ENCODE measurements around the gene SLC24A4. TPM values are rescaled to one million over a fixed set of nuclear protein-coding genes. Genes with fewer than 3 reads are reported as not detected.

Gene SLC24A4
- total and polyA plus RNA-seq, 2 of the 4 experiments (the other 2 are of a cell fraction) = not detected

DNA sequence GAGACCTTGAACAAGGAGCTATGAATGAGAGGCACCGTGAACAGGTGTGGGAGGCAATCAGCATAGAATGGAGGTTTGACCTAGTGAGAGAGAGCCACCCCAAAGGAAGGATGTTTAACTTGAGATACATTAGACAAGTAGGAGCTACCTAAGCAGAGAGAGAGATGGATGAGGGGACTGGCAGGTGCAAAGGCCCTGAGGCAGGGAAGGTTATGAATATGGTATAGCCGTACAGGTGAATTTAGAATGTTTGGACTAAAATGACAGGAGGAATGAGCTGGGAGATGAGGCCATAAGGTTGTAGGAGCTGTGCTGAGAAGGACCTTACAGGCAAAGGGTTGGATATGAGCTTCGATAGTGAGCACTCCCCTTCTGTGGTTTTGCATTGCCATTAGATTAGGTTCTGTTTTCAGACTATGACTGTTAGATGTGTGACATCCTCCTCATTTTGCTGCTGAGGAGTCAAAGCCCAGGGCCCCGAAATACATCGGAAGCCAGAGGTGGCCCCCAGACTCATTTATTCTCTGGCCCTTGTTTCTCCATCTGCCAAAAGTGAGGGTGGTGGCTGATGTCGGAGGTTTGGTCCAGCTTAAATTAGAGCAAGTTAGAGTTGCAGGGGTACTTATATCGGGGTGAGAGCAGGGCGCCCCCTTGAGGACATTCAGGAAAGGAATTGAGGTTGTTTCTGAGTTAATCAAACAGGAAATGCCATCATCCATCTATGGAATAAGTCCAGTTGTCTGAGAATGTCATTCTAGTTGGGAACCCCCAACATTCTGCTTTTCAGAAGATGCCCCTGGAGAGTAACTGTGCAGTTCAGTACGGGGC lies 29.4 kb downstream of the SLC24A4 start:
- Histone ChIP-seq H4K8ac (ENCODE audit: low read depth in 2 of 2, low read length in 2 of 2) (no peak overlapping the region), H3K79me1 (ENCODE audit: low read depth in 1 of 2, low read length in 2 of 2) (no peaks in the 10 kb centered on the region), H2AFZ (replicated peaks; ENCODE audit: low read length, poor library complexity) (no peak overlapping the region), H2BK5ac (ENCODE audit: low read depth, low read length, poor library complexity, severe bottlenecking) (no peak overlapping the region), H2AK9ac (replicated peaks; ENCODE audit: low read depth, low read length, poor library complexity) (no peak overlapping the region), H3K14ac (replicated peaks; ENCODE audit: low read depth, low read length) (no peak overlapping the region), H2AK5ac (ENCODE audit: low read depth, low read length) (no peak overlapping the region), H4K20me1 (ENCODE audit: insufficient read depth, low read length) (no peaks in the 10 kb centered on the region), H2BK20ac (ENCODE audit: low read depth, low read length) (no peak overlapping the region), H3K23ac (ENCODE audit: low read depth, low read length) (no peak overlapping the region), H3K18ac (ENCODE audit: low read depth, low read length) (no peak overlapping the region), H3K4ac (ENCODE audit: low read depth, low read length) (no peak overlapping the region), H3K4me2 (ENCODE audit: low read depth, low read length) (no peak overlapping the region), H3K36me3 (ENCODE audit: control insufficient read depth, insufficient read depth, low read length) (no peaks in the 10 kb centered on the region), H3K4me3 (ENCODE audit: insufficient read depth, low read depth, low read length) (no peak overlapping the region), H4K91ac (ENCODE audit: insufficient read depth, low read depth, low read length) (no peak overlapping the region), H2BK15ac (ENCODE audit: low read depth, low read length) (no peak overlapping the region), H3K4me1 (ENCODE audit: control insufficient read depth, insufficient read depth, low read length) (no peaks in the 10 kb centered on the region), H3K9me1 (ENCODE audit: insufficient read depth, low read length) (no peaks in the 10 kb centered on the region), H3K27ac (ENCODE audit: insufficient read depth, low read length) (no peak overlapping the region), H3K9me3 (ENCODE audit: control insufficient read depth, insufficient read depth, low read length) (no peaks in the 10 kb centered on the region), H2BK120ac (ENCODE audit: low read depth, low read length) (no peak overlapping the region), H3K9ac (ENCODE audit: low read depth, low read length) (no peak overlapping the region), H3K27me3 (ENCODE audit: control insufficient read depth, insufficient read depth, low read length) (peaks cover 28% of the 10 kb centered on the region), H3K56ac (ENCODE audit: extremely low read depth, insufficient read depth, low read length) (no peak overlapping the region), H4K5ac (ENCODE audit: low read depth, low read length) (no peak overlapping the region)
- 73% methylated on average over 3 of the region's 9 CpGs; no CpG with 5 or more reads in 1 of the 2 experiments for WGBS, 2 experiments (ENCODE audit: extremely low coverage in 2 of 2, insufficient read length in 1 of 2)
- ChIA-PET POLR2A (ENCODE audit: unreplicated experiment) (no interaction called here), CTCF (interaction anchor here (1.1 kb wide), 1 partner anchor 15 kb away, joined by 3 read pairs; no protein-coding TSS in a partner anchor)
- in situ Hi-C loops (cut with MboI; ENCODE audit: low sequenced_read_pairs) (no loop called here), dilution Hi-C loops (cut with HindIII; ENCODE audit: low sequenced_read_pairs, unreplicated experiment) (no loop called here), intact Hi-C loops (cut with micrococcal nuclease) (no loop called here)
- no TSS peak for BruUV-seq (replicated peaks)
- DNase-seq (no peak), ATAC-seq (ENCODE audit: low read depth) (no peak)
- no peak for TF ChIP-seq CEBPB (IDR thresholded peaks at IDR 0.05; ENCODE audit: low read depth, low read length)
- TF ChIP-seq, protein P1, sequence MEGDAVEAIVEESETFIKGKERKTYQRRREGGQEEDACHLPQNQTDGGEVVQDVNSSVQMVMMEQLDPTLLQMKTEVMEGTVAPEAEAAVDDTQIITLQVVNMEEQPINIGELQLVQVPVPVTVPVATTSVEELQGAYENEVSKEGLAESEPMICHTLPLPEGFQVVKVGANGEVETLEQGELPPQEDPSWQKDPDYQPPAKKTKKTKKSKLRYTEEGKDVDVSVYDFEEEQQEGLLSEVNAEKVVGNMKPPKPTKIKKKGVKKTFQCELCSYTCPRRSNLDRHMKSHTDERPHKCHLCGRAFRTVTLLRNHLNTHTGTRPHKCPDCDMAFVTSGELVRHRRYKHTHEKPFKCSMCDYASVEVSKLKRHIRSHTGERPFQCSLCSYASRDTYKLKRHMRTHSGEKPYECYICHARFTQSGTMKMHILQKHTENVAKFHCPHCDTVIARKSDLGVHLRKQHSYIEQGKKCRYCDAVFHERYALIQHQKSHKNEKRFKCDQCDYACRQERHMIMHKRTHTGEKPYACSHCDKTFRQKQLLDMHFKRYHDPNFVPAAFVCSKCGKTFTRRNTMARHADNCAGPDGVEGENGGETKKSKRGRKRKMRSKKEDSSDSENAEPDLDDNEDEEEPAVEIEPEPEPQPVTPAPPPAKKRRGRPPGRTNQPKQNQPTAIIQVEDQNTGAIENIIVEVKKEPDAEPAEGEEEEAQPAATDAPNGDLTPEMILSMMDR (conservative IDR thresholded peaks at IDR 0.05; ENCODE audit: low read depth, low read length) = peak; percentile 27; the same call in 1 of the 2 replicates
- TF ChIP-seq, protein P2, sequence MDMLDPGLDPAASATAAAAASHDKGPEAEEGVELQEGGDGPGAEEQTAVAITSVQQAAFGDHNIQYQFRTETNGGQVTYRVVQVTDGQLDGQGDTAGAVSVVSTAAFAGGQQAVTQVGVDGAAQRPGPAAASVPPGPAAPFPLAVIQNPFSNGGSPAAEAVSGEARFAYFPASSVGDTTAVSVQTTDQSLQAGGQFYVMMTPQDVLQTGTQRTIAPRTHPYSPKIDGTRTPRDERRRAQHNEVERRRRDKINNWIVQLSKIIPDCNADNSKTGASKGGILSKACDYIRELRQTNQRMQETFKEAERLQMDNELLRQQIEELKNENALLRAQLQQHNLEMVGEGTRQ (IDR thresholded peaks at IDR 0.05; ENCODE audit: low read depth, low read length) = no peak

Data from IMR-90 (cell line).